HCT116 (cell line): ENCODE data around the gene ADAMTS1. TPM values are rescaled to one million over a fixed set of nuclear protein-coding genes. Genes with fewer than 3 reads are reported as not detected.

ENCODE experiments used
- ATAC-seq: fragments of 200-7000 bp; cut with Tn5 transposase; 2 replicates; pipeline ENCODE4 v1.9.1; 2020; ENCODE audit warnings: mild to moderate bottlenecking, moderate library complexity
- BruUV-seq: library from RNA; stranded (reverse); fragments of 400-500 nt; replicated peaks from 2 replicates; lab custom pipeline; 2021; lab: Mats Ljungman, UMichigan
- CTCF ChIA-PET: fragments of 300-600 bp; sonication (Branson Sonifier 250); formaldehyde crosslinking; loops from one replicate; lab custom pipeline; 2021; ENCODE audit warnings: antibody characterized with exemption; lab: Charles Lee
- POLR2A ChIA-PET: fragments of 300-600, 350-600 bp; sonication (Branson Sonifier 250); formaldehyde crosslinking; loops from one replicate; lab custom pipeline; 2021; ENCODE audit warnings: antibody characterized with exemption; lab: Charles Lee
- RAD21 ChIA-PET, 2 experiments: fragments of 300-600 bp; sonication (Branson Sonifier 250); formaldehyde crosslinking; loops; one replicate each; lab custom pipeline; 2023; ENCODE audit warnings: low total read pairs in 2 of 2; ENCODE audit not compliant: uncharacterized antibody in 2 of 2, unreplicated experiment in 2 of 2, low non-redundant PET in 1 of 2; lab: Charles Lee
- DNase-seq: peaks from one replicate; pipeline ENCODE4 v3.0.0-alpha.2; 2010; ENCODE audit warnings: low read depth, low spot score
- H2AFZ ChIP-seq: fragments of 200-600 bp; shearing (Covaris generic), sonication (generic); 2 replicates; pipeline ENCODE4 v1.6.1; 2017; ENCODE audit warnings: low read depth, mixed run types, mixed read lengths, antibody characterized with exemption, low read length; ENCODE audit not compliant: poor library complexity, severe bottlenecking
- H3K27ac ChIP-seq: 2 replicates; pipeline ENCODE4 v1.5.1; 2012; ENCODE audit warnings: low read depth, low read length
- H3K27me3 ChIP-seq: fragments of 200-600 bp; sonication (generic); 2 replicates; pipeline ENCODE4 v1.6.1; 2016; ENCODE audit warnings: mixed run types, low read length, mixed read lengths; ENCODE audit not compliant: insufficient read depth
- H3K36me3 ChIP-seq, 2 experiments: fragments of 200-500 bp in 1 of 2; fragments of 200-600 bp in 1 of 2; sonication (Bioruptor generic) in 1 of 2; sonication (generic) in 1 of 2; 2 replicates each; pipeline versions ENCODE4 v1.5.1 to v1.6.1; 2014 to 2016; ENCODE audit warnings: low read length in 2 of 2, inconsistent platforms in 1 of 2, mixed read lengths in 1 of 2, mixed run types in 1 of 2; ENCODE audit not compliant: insufficient read depth in 2 of 2, control insufficient read depth in 1 of 2
- H3K4me1 ChIP-seq, 2 experiments: fragments of 200-600 bp in 1 of 2; sonication (generic) in 1 of 2; 2 replicates each; pipeline versions ENCODE4 v1.5.1 to v1.6.1; 2012 to 2017; ENCODE audit warnings: low read length in 2 of 2, inconsistent platforms in 1 of 2, mild to moderate bottlenecking in 1 of 2, mixed read lengths in 1 of 2, mixed run types in 1 of 2, moderate library complexity in 1 of 2; ENCODE audit not compliant: insufficient read depth in 2 of 2, control insufficient read depth in 1 of 2
- H3K4me2 ChIP-seq: fragments of 200-600 bp; sonication (generic); 2 replicates; pipeline ENCODE4 v1.6.1; 2017; ENCODE audit warnings: mixed run types, low read length, mixed read lengths
- H3K4me3 ChIP-seq, 2 experiments: fragments of 200-600 bp in 1 of 2; sonication (generic) in 1 of 2; replicated peaks in 1 of 2; 2 replicates each; pipeline ENCODE4 v1.5.1; 2011 to 2016; ENCODE audit warnings: low read length in 2 of 2, control low read depth in 1 of 2, low read depth in 1 of 2, mild to moderate bottlenecking in 1 of 2, mixed read lengths in 1 of 2, mixed run types in 1 of 2
- H3K79me2 ChIP-seq: fragments of 200-600 bp; sonication (generic); 2 replicates; pipeline ENCODE4 v1.6.1; 2017; ENCODE audit warnings: mild to moderate bottlenecking, mixed run types, low read length, moderate library complexity, mixed read lengths; ENCODE audit not compliant: insufficient read depth
- H3K9ac ChIP-seq: fragments of 200-600 bp; sonication (generic); 2 replicates; pipeline ENCODE4 v1.6.1; 2016; ENCODE audit warnings: low read length, mixed read lengths
- H3K9me2 ChIP-seq: fragments of 200-600 bp; sonication (generic), shearing (Covaris generic); 2 replicates; pipeline ENCODE4 v1.6.1; 2017; ENCODE audit warnings: mixed run types, mild to moderate bottlenecking, moderate library complexity; ENCODE audit not compliant: insufficient read depth
- H3K9me3 ChIP-seq, 2 experiments: fragments of 200-500 bp in 1 of 2; fragments of 200-600 bp in 1 of 2; sonication (Bioruptor generic) in 1 of 2; sonication (generic) in 1 of 2; 2 replicates each; pipeline ENCODE4 v1.6.1; 2014 to 2017; ENCODE audit warnings: low read length in 2 of 2, mixed read lengths in 2 of 2, inconsistent platforms in 1 of 2, low read depth in 1 of 2, mild to moderate bottlenecking in 1 of 2, mixed run types in 1 of 2, moderate library complexity in 1 of 2; ENCODE audit not compliant: control insufficient read depth in 1 of 2, insufficient read depth in 1 of 2
- H4K20me1 ChIP-seq: fragments of 200-600 bp; sonication (generic), shearing (Covaris generic); 2 replicates; pipeline ENCODE4 v1.6.1; 2017; ENCODE audit warnings: mixed run types, mild to moderate bottlenecking, moderate library complexity; ENCODE audit not compliant: insufficient read depth
- CBX3 ChIP-seq: IDR thresholded peaks from 2 replicates; pipeline ENCODE4 v1.6.1; 2012; ENCODE audit warnings: low read depth
- EGR1 ChIP-seq: IDR thresholded peaks from 2 replicates; pipeline ENCODE4 v1.6.1; 2012; ENCODE audit warnings: low read depth
- EZH2phosphoT487 ChIP-seq: fragments of 200-600 bp; IDR thresholded peaks from 2 replicates; pipeline ENCODE4 v1.6.1; 2018; ENCODE audit warnings: antibody characterized with exemption, borderline replicate concordance
- FOSL1 ChIP-seq: IDR thresholded peaks from 2 replicates; pipeline ENCODE4 v1.6.1; 2012; ENCODE audit warnings: low read depth
- SIN3A ChIP-seq: IDR thresholded peaks from 2 replicates; pipeline ENCODE4 v1.6.1; 2012; ENCODE audit warnings: low read depth
- SP1 ChIP-seq: IDR thresholded peaks from 2 replicates; pipeline ENCODE4 v1.6.1; 2012; ENCODE audit warnings: low read depth
- SRF ChIP-seq: IDR thresholded peaks from 2 replicates; pipeline ENCODE4 v1.6.1; 2012; ENCODE audit warnings: low read depth
- YY1 ChIP-seq: IDR thresholded peaks from 2 replicates; pipeline ENCODE4 v1.6.1; 2011; ENCODE audit warnings: low read length, low read depth, moderate library complexity, mild to moderate bottlenecking; ENCODE audit not compliant: insufficient replicate concordance; ENCODE audit errors: extremely low read depth
- ZNF274 ChIP-seq: fragments of 200-500 bp; sonication (Bioruptor generic); IDR thresholded peaks from 2 replicates; pipeline ENCODE4 v1.6.1; 2014; ENCODE audit warnings: mild to moderate bottlenecking, low read depth, low read length, inconsistent platforms
- intact Hi-C: fragments of 100-400 bp; cut with micrococcal nuclease; formaldehyde crosslinking; loops from 2 replicates; pipeline ENCODE4 v1.10.0; 2022
- total RNA-seq: library from RNA; stranded (reverse); gene quantifications from one replicate; pipeline ENCODE4 v1.2.1, GENCODE V29; 2021; ENCODE audit not compliant: unreplicated experiment
- TF ChIP-seq, protein P1 (sequence below): IDR thresholded peaks from 2 replicates; pipeline ENCODE4 v1.6.1; 2011; ENCODE audit warnings: mild to moderate bottlenecking, low read length, moderate library complexity; ENCODE audit not compliant: insufficient replicate concordance; ENCODE audit errors: extremely low read depth
- TF ChIP-seq, protein P2 (sequence below): IDR thresholded peaks from 2 replicates; pipeline ENCODE4 v1.6.1; 2012; ENCODE audit warnings: low read depth

Gene ADAMTS1
- total RNA-seq, 1 experiment from 2014 or later: 0.98 TPM

DNA sequence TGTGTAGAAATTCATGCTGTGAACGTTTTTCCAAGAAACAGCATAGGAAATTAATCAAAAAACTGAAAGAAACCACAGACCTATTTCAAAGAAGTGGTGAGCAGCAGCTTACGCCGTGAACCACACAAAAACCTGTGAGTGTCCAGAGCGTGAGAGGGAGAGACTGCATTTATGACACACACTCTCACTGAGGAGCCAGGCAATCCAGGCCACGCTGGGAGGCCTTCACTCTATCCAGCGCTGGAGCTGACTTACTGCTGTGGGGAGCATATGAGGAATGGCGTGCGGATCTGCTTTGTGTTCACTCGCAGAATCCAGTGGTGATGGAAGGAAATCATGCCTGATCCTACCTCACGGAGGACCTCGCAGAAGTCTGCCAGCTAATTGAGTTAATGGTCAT is 12.7 kb downstream of the ADAMTS1 start (continued):
- TF ChIP-seq, protein P1, sequence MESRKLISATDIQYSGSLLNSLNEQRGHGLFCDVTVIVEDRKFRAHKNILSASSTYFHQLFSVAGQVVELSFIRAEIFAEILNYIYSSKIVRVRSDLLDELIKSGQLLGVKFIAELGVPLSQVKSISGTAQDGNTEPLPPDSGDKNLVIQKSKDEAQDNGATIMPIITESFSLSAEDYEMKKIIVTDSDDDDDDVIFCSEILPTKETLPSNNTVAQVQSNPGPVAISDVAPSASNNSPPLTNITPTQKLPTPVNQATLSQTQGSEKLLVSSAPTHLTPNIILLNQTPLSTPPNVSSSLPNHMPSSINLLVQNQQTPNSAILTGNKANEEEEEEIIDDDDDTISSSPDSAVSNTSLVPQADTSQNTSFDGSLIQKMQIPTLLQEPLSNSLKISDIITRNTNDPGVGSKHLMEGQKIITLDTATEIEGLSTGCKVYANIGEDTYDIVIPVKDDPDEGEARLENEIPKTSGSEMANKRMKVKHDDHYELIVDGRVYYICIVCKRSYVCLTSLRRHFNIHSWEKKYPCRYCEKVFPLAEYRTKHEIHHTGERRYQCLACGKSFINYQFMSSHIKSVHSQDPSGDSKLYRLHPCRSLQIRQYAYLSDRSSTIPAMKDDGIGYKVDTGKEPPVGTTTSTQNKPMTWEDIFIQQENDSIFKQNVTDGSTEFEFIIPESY: no peak
- TF ChIP-seq SRF: no peak
- no peak for TF ChIP-seq EGR1
- TF ChIP-seq YY1: no peak
- TF ChIP-seq, protein P2, sequence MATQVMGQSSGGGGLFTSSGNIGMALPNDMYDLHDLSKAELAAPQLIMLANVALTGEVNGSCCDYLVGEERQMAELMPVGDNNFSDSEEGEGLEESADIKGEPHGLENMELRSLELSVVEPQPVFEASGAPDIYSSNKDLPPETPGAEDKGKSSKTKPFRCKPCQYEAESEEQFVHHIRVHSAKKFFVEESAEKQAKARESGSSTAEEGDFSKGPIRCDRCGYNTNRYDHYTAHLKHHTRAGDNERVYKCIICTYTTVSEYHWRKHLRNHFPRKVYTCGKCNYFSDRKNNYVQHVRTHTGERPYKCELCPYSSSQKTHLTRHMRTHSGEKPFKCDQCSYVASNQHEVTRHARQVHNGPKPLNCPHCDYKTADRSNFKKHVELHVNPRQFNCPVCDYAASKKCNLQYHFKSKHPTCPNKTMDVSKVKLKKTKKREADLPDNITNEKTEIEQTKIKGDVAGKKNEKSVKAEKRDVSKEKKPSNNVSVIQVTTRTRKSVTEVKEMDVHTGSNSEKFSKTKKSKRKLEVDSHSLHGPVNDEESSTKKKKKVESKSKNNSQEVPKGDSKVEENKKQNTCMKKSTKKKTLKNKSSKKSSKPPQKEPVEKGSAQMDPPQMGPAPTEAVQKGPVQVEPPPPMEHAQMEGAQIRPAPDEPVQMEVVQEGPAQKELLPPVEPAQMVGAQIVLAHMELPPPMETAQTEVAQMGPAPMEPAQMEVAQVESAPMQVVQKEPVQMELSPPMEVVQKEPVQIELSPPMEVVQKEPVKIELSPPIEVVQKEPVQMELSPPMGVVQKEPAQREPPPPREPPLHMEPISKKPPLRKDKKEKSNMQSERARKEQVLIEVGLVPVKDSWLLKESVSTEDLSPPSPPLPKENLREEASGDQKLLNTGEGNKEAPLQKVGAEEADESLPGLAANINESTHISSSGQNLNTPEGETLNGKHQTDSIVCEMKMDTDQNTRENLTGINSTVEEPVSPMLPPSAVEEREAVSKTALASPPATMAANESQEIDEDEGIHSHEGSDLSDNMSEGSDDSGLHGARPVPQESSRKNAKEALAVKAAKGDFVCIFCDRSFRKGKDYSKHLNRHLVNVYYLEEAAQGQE: no peak
- no peak for TF ChIP-seq SP1
- TF ChIP-seq SIN3A: no peak

DNA sequence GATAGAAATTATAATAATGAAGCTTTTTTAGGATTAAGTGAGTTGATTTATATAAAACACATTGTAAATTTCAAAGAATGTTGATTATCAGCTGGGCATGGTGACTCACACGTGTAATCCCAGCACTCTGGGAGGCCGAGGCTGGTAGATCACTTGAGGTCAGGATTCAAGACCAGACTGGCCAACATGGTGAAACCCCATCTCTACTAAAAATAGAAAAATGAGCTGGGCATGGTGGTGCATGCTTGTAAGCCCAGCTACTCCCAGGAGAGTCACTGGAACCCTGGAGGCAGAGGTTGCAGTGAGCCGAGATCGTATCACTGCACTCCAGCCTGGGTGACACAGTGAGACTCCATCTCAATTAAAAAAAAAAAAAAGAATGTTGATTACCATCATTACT is 18.4 kb downstream of the ADAMTS1 start:
- RAD21 ChIA-PET: no interaction called here
- TF ChIP-seq CBX3: no peak
- TF ChIP-seq EZH2phosphoT487: no peak
- TF ChIP-seq FOSL1: no peak
- no peak for TF ChIP-seq ZNF274
- Histone ChIP-seq H3K4me3 (no peak overlapping the region), H4K20me1 (no peaks in the 10 kb centered on the region), H3K9me2 (no peaks in the 10 kb centered on the region), H2AFZ (no peak overlapping the region), H3K4me1 (no peaks in the 10 kb centered on the region), H3K27me3 (no peaks in the 10 kb centered on the region), H3K27ac (no peak overlapping the region), H3K4me2 (no peak overlapping the region), H3K79me2 (no peaks in the 10 kb centered on the region), H3K9ac (no peak overlapping the region), H3K9me3 (peaks cover 18 to 33% of the 10 kb centered on the region in 2 experiments; a peak in 2 of 4 replicates), H3K36me3 (no peaks in the 10 kb centered on the region)
- POLR2A ChIA-PET: no interaction called here
- no TSS peak for BruUV-seq
- DNase-seq (no peak), ATAC-seq (no peak)
- intact Hi-C loops: no loop called here
- CTCF ChIA-PET: no interaction called here
